Esophagus (tissue), 2 donors: ENCODE results near the gene PDCL2. TPM values are rescaled to one million over a fixed set of nuclear protein-coding genes. Genes with fewer than 3 reads are reported as not detected.
A peak's percentile ranks its signal among the peaks of the same experiment; 100 is the strongest.

Experiments
- H3K27ac ChIP-seq, 2 donors: one replicate each; pipeline ENCODE4 v1.5.1; 2013; ENCODE audit warnings: low read depth in 2 of 2, mild to moderate bottlenecking in 2 of 2, inconsistent platforms in 1 of 2, low read length in 1 of 2, moderate library complexity in 1 of 2
- H3K27me3 ChIP-seq, 2 donors: one replicate each; pipeline ENCODE4 v1.6.1; 2013; ENCODE audit warnings: low read length in 2 of 2, control low read depth in 1 of 2, mild to moderate bottlenecking in 1 of 2; ENCODE audit not compliant: insufficient read depth in 2 of 2, control insufficient read depth in 1 of 2
- H3K36me3 ChIP-seq, 2 donors: one replicate each; pipeline ENCODE4 v1.6.1; 2013; ENCODE audit warnings: low read length in 1 of 2; ENCODE audit not compliant: control insufficient read depth in 2 of 2, insufficient read depth in 2 of 2
- H3K4me1 ChIP-seq, 2 donors: one replicate each; pipeline ENCODE4 v1.6.1; 2013; ENCODE audit warnings: low read length in 1 of 2; ENCODE audit not compliant: control insufficient read depth in 2 of 2, insufficient read depth in 2 of 2
- H3K4me3 ChIP-seq, 2 donors: one replicate each; pipeline ENCODE4 v1.5.1; 2013; ENCODE audit warnings: low read length in 2 of 2, mild to moderate bottlenecking in 2 of 2, low read depth in 1 of 2, moderate library complexity in 1 of 2
- H3K9me3 ChIP-seq, 2 donors: one replicate each; pipeline ENCODE4 v1.6.1; 2013; ENCODE audit warnings: mild to moderate bottlenecking in 2 of 2, low read depth in 1 of 2, low read length in 1 of 2, moderate library complexity in 1 of 2; ENCODE audit not compliant: control insufficient read depth in 2 of 2, insufficient read depth in 1 of 2
- WGBS, 2 donors: extraction: QIAGEN DNeasy Blood & Tissue Kit; methylation state at CpG; one replicate each; pipeline ENCODE4 v1.1.7; 2013; 5-methylcytosine and 5-hydroxymethylcytosine counted together
- polyA plus RNA-seq, 2 donors: library from polyadenylated mRNA; stranded (reverse); fragments of 200-250 nt; gene quantifications; one replicate each; pipeline ENCODE4 v1.2.3, GENCODE V29; 2013
- donor health status: healthy with polysubstance abuse.
- donor health status: Bipolar disorder and iron deficiency.

Gene PDCL2
- polyA plus RNA-seq, 2 donors = 0.39 to 1.2 TPM

DNA sequence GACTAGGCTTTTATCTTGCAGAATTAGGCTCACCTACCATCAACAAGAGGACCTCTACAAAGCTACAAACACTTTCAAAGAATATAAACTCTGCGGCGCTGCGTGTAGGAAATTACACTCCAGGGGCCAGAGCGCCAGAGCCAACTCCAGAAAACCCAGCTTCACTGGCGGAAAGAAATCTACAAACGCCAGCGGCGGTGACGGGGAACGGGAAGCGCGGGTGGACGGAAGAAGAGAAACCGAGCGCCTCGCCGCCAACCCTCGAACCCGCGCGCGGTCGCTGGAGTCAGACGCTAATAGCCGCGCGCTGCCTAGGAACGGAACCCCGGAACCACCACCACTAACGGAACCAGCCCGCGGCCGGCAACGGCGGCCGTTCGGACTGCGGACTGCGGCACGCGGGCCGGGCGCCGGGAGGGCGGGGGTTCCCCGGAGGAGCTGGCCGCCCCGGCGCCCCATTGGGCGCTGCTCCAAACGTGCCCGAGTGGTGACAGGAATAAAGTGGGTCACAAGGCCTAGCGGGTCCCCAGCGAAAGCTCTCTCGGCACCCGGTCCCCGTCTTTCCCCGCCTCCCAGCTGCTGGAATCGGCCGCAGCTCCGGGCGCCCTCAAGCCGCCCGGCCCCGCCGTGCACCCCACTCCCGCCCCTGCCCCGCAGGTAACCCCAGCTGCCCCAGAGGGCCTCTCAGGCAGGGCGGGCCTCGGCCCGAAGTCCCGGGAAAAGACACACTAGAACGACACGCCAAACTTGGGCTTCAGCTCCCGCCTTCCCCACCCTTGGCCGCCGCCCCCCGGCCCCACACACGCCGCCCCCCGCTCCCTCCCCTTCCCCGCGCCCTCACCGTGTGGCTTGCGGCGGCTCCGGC, 46.2 kb downstream of the PDCL2 start:
- H3K9me3 ChIP-seq = no peaks in the 10 kb centered on the region
- peak overlapping the region; percentile 96 to 100 for H3K27ac ChIP-seq
- no peaks in the 10 kb centered on the region for H3K36me3 ChIP-seq
- no peaks in the 10 kb centered on the region for H3K4me1 ChIP-seq
- 0 to 1% methylated on average over 76 to 87 of the region's 87 CpGs for WGBS, 2 donors
- H3K4me3 ChIP-seq = peak overlapping the region; percentile 77 to 85
- H3K27me3 ChIP-seq = no peaks in the 10 kb centered on the region

DNA sequence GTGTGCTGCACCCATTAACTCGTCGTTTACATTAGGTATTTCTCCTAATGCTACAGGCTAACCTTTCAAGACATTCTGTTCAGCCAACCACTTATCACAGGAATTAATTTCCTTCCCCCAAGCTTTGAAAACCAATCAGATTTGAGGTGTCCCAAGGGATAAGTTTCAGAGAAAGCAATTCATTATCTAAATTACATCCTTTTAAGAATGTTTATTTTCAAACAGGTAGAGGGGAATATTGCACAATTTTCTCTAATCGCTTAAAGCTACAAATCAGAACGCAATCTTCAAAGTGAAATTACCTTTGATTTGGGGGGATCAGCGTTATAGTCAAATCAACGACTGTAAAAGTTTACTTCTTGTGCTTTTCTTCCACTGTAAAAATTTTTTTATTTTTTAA, 46.9 kb downstream of the PDCL2 start:
- Histone ChIP-seq H3K27ac (peak overlapping the region in 1 of 2 donors; percentile 100), H3K36me3 (no peaks in the 10 kb centered on the region), H3K4me1 (no peaks in the 10 kb centered on the region), H3K27me3 (no peaks in the 10 kb centered on the region), H3K4me3 (peak overlapping the region in 1 of 2 donors; percentile 85), H3K9me3 (no peaks in the 10 kb centered on the region)
- 3% methylated on average over 6 of the region's 6 CpGs for WGBS, 2 donors

DNA sequence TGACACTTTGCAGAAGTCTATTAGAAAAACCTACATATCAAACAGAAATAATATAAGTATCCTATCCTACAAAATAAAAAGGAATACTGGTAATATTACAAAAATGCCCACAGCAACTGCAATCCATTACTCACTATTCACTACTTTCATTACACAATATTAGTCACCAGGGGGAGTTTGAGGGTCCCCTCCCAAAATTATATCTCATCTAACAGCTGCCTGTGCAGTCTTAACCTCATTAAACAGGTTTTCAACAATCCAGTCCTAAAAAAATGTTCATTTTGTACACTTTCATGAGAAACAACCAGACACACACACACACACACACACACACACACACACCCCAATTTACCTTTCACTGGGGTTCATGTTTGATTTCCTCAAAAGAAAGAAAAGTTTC, 48.2 kb downstream of the PDCL2 start:
- H3K36me3 ChIP-seq = no peaks in the 10 kb centered on the region
- H3K4me1 ChIP-seq = no peaks in the 10 kb centered on the region
- no peaks in the 10 kb centered on the region for H3K27me3 ChIP-seq
- no peak overlapping the region for H3K4me3 ChIP-seq
- H3K9me3 ChIP-seq = no peaks in the 10 kb centered on the region
- no peak overlapping the region for H3K27ac ChIP-seq

GRCh38 chr4:55540271-55540670, 51.8 kb downstream of the PDCL2 start:
- WGBS, 2 donors = 89 to 93% methylated on average over 3 of the region's 3 CpGs

GRCh38 chr4:55539658-55540057, 52.4 kb downstream of the PDCL2 start:
- Histone ChIP-seq H3K9me3 (no peaks in the 10 kb centered on the region), H3K27me3 (no peaks in the 10 kb centered on the region), H3K4me1 (no peaks in the 10 kb centered on the region), H3K27ac (no peak overlapping the region), H3K4me3 (no peak overlapping the region), H3K36me3 (no peaks in the 10 kb centered on the region)
- WGBS, 2 donors = 81 to 85% methylated on average over 2 of the region's 2 CpGs

More at GRCh38 chr4:55540271-55540670, 51.8 kb downstream of the PDCL2 start:
- no peak overlapping the region for H3K4me3 ChIP-seq
- H3K36me3 ChIP-seq = no peaks in the 10 kb centered on the region
- H3K9me3 ChIP-seq = no peaks in the 10 kb centered on the region
- H3K27ac ChIP-seq = no peak overlapping the region
- H3K27me3 ChIP-seq = no peaks in the 10 kb centered on the region
- no peaks in the 10 kb centered on the region for H3K4me1 ChIP-seq

- no peaks in the 10 kb centered on the region for H3K4me1 ChIP-seq
- no peaks in the 10 kb centered on the region for H3K36me3 ChIP-seq
- H3K4me3 ChIP-seq = no peak overlapping the region
- no peak overlapping the region for H3K27ac ChIP-seq
- H3K27me3 ChIP-seq = no peaks in the 10 kb centered on the region
- no peaks in the 10 kb centered on the region for H3K9me3 ChIP-seq
Observed at GRCh38 chr4:55538531-55538930, 53.5 kb downstream of the PDCL2 start.

GRCh38 chr4:55534306-55534705, 57.7 kb downstream of the PDCL2 start:
- Histone ChIP-seq H3K4me3 (no peak overlapping the region), H3K4me1 (no peaks in the 10 kb centered on the region), H3K9me3 (no peaks in the 10 kb centered on the region), H3K27me3 (no peaks in the 10 kb centered on the region), H3K36me3 (no peaks in the 10 kb centered on the region), H3K27ac (no peak overlapping the region)

GRCh38 chr4:55530691-55531090, 61.4 kb downstream of the PDCL2 start:
- Histone ChIP-seq H3K9me3 (no peaks in the 10 kb centered on the region), H3K4me1 (no peaks in the 10 kb centered on the region), H3K27me3 (no peaks in the 10 kb centered on the region), H3K4me3 (no peak overlapping the region), H3K36me3 (no peaks in the 10 kb centered on the region), H3K27ac (no peak overlapping the region)
- WGBS, 2 donors = 88 to 94% methylated on average over 3 to 4 of the region's 4 CpGs

DNA sequence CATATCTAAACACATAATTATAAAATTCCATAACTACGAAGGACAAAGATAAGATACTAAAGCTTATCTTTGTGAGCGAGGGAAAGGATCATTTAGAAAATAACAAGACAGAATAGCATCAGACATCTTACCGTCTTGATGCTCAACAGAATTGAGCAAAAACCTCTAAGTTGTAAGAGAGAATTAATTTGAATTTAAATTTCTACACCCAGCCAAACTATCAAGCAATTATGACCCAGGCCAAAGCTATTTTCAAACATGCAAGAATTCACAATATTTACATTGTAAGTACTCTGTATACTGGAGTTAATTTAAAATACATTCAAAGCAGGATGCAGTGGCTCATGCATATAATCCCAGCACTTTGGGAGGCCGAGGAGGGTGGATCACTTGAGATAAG, 61.9 kb downstream of the PDCL2 start:
- no peaks in the 10 kb centered on the region for H3K9me3 ChIP-seq
- H3K27me3 ChIP-seq = no peaks in the 10 kb centered on the region
- H3K4me3 ChIP-seq = no peak overlapping the region
- H3K4me1 ChIP-seq = no peaks in the 10 kb centered on the region
- 82 to 96% methylated on average over 4 of the region's 4 CpGs for WGBS, 2 donors
- no peak overlapping the region for H3K27ac ChIP-seq
- H3K36me3 ChIP-seq = no peaks in the 10 kb centered on the region

GRCh38 chr4:55528491-55528890, 63.6 kb downstream of the PDCL2 start:
- WGBS, 2 donors = 95 to 97% methylated on average over 3 of the region's 3 CpGs
- Histone ChIP-seq H3K27me3 (no peaks in the 10 kb centered on the region), H3K4me3 (no peak overlapping the region), H3K9me3 (no peaks in the 10 kb centered on the region), H3K27ac (no peak overlapping the region), H3K4me1 (no peaks in the 10 kb centered on the region), H3K36me3 (no peaks in the 10 kb centered on the region)
